Suprapubic skin (tissue), 4 donors: ENCODE results near the gene FYTTD1. TPM values are rescaled to one million over a fixed set of nuclear protein-coding genes. Genes with fewer than 3 reads are reported as not detected.

Experiments
- DNase-seq, 2 donors: peaks; one replicate each; pipeline ENCODE4 v3.0.0-alpha.2; 2019; ENCODE audit warnings: low spot score in 2 of 2
- H3K27ac ChIP-seq: fragments of 200-600 bp; sonication (generic); one replicate; pipeline ENCODE4 v1.5.1; 2019
- H3K27me3 ChIP-seq: fragments of 200-600 bp; sonication (generic); one replicate; pipeline ENCODE4 v1.5.1; 2019
- H3K36me3 ChIP-seq: fragments of 200-600 bp; sonication (generic); one replicate; pipeline ENCODE4 v1.5.1; 2019
- H3K4me1 ChIP-seq: fragments of 200-600 bp; sonication (generic); one replicate; pipeline ENCODE4 v1.5.1; 2019
- H3K4me3 ChIP-seq: fragments of 200-600 bp; sonication (generic); one replicate; pipeline ENCODE4 v1.5.1; 2019; ENCODE audit warnings: mild to moderate bottlenecking
- H3K9me3 ChIP-seq: fragments of 200-600 bp; sonication (generic); one replicate; pipeline ENCODE4 v1.5.1; 2019
- CTCF ChIP-seq, 2 donors: fragments of 200-600 bp in 1 of 2; fragments of 450-650 bp in 1 of 2; sonication (generic) in 1 of 2; IDR thresholded peaks; one replicate each; pipeline ENCODE4 v1.5.1; 2016 to 2019; ENCODE audit warnings: antibody characterized with exemption in 2 of 2, mild to moderate bottlenecking in 1 of 2, moderate library complexity in 1 of 2
- EP300 ChIP-seq: sonication (generic); formaldehyde crosslinking; IDR thresholded peaks from one replicate; pipeline ENCODE4 v1.6.1; 2017; ENCODE audit warnings: antibody characterized with exemption
- POLR2A ChIP-seq, 2 donors: fragments of 450-650 bp; IDR thresholded peaks; one replicate each; pipeline ENCODE4 v1.6.1; 2017; ENCODE audit warnings: antibody characterized with exemption in 2 of 2, mild to moderate bottlenecking in 2 of 2, moderate library complexity in 2 of 2
- POLR2AphosphoS5 ChIP-seq, 3 donors: sonication (generic); formaldehyde crosslinking; IDR thresholded peaks; one replicate each; pipeline ENCODE4 v1.6.1; 2017; ENCODE audit warnings: antibody characterized with exemption in 3 of 3
- WGBS: methylation state at CpG from one replicate; pipeline ENCODE4 v1.1.5; 2018; 5-methylcytosine and 5-hydroxymethylcytosine counted together
- total RNA-seq, 4 donors: library from RNA; depleted of rRNA; stranded (reverse); fragments of >200 nt; gene quantifications; one replicate each; pipeline ENCODE4 v1.1.0, GENCODE V29; 2016

The FYTTD1 gene
- total RNA-seq, 4 donors from 2014 or later = 46.6 to 53.3 (median 49.9) TPM

- peaks cover 7% of the 10 kb centered on the region for H3K36me3 ChIP-seq
- H3K4me3 ChIP-seq = peak overlapping the region; percentile 40
- peak; percentile 85 to 91 for DNase-seq
- H3K27ac ChIP-seq = peak overlapping the region; percentile 86
- peaks cover 18% of the 10 kb centered on the region for H3K4me1 ChIP-seq
- H3K27me3 ChIP-seq = no peaks in the 10 kb centered on the region
- TF ChIP-seq EP300 = peak; percentile 7
- peak in 2 of 3 donors; percentile 35 to 54 for TF ChIP-seq POLR2AphosphoS5 (IDR thresholded peaks at IDR 0.05)
- no peak for TF ChIP-seq CTCF (IDR thresholded peaks at IDR 0.05)
- TF ChIP-seq POLR2A (IDR thresholded peaks at IDR 0.05) = peak in 1 of 2 donors; percentile 45
- no peaks in the 10 kb centered on the region for H3K9me3 ChIP-seq
- WGBS = 2% methylated on average over 9 of the region's 9 CpGs
These were observed 37.5 kb upstream of the FYTTD1 start for GRCh38 chr3:197711973-197712707.

- Histone ChIP-seq H3K36me3 (peaks cover 7% of the 10 kb centered on the region), H3K4me3 (no peak overlapping the region), H3K9me3 (no peaks in the 10 kb centered on the region), H3K27me3 (no peaks in the 10 kb centered on the region), H3K4me1 (peaks cover 18% of the 10 kb centered on the region), H3K27ac (peak overlapping the region; percentile 86)
- no peak for DNase-seq
- WGBS = 75% methylated on average over 4 of the region's 4 CpGs
- TF ChIP-seq EP300 (no peak), POLR2AphosphoS5 (IDR thresholded peaks at IDR 0.05) (no peak), CTCF (IDR thresholded peaks at IDR 0.05) (no peak), POLR2A (IDR thresholded peaks at IDR 0.05) (no peak)
These were observed 36.2 kb upstream of the FYTTD1 start for GRCh38 chr3:197713477-197713822.

- H3K4me1 ChIP-seq = peaks cover 18% of the 10 kb centered on the region
- H3K4me3 ChIP-seq = no peak overlapping the region
- no peak for DNase-seq
- WGBS = 97% methylated on average over 4 of the region's 4 CpGs
- TF ChIP-seq POLR2AphosphoS5 (IDR thresholded peaks at IDR 0.05) (no peak), CTCF (IDR thresholded peaks at IDR 0.05) (no peak), POLR2A (IDR thresholded peaks at IDR 0.05) (no peak), EP300 (no peak)
- H3K9me3 ChIP-seq = no peaks in the 10 kb centered on the region
- H3K27ac ChIP-seq = no peak overlapping the region
- H3K27me3 ChIP-seq = no peaks in the 10 kb centered on the region
- H3K36me3 ChIP-seq = peaks cover 7% of the 10 kb centered on the region
These were observed 35.4 kb upstream of the FYTTD1 start for GRCh38 chr3:197714251-197714650.

GRCh38 chr3:197718891-197719290 is 30.8 kb upstream of the FYTTD1 start:
- Histone ChIP-seq H3K27ac (no peak overlapping the region), H3K4me1 (no peaks in the 10 kb centered on the region), H3K9me3 (no peaks in the 10 kb centered on the region), H3K27me3 (no peaks in the 10 kb centered on the region), H3K36me3 (peaks cover 7% of the 10 kb centered on the region), H3K4me3 (no peak overlapping the region)
- DNase-seq = no peak
- 75% methylated on average over 8 of the region's 8 CpGs for WGBS
- TF ChIP-seq POLR2A (IDR thresholded peaks at IDR 0.05) (no peak), POLR2AphosphoS5 (IDR thresholded peaks at IDR 0.05) (no peak), CTCF (IDR thresholded peaks at IDR 0.05) (no peak), EP300 (no peak)

GRCh38 chr3:197720694-197721093 is 29.0 kb upstream of the FYTTD1 start:
- Histone ChIP-seq H3K27me3 (no peaks in the 10 kb centered on the region), H3K4me3 (no peak overlapping the region), H3K36me3 (peaks cover 3% of the 10 kb centered on the region), H3K9me3 (no peaks in the 10 kb centered on the region), H3K4me1 (no peaks in the 10 kb centered on the region), H3K27ac (no peak overlapping the region)
- TF ChIP-seq CTCF (IDR thresholded peaks at IDR 0.05) (no peak), POLR2AphosphoS5 (IDR thresholded peaks at IDR 0.05) (no peak), POLR2A (IDR thresholded peaks at IDR 0.05) (no peak)
- 91% methylated on average over 10 of the region's 10 CpGs for WGBS
- no peak for DNase-seq
